ENCODE measurements around the gene TWSG1.

The TWSG1 gene

DNA sequence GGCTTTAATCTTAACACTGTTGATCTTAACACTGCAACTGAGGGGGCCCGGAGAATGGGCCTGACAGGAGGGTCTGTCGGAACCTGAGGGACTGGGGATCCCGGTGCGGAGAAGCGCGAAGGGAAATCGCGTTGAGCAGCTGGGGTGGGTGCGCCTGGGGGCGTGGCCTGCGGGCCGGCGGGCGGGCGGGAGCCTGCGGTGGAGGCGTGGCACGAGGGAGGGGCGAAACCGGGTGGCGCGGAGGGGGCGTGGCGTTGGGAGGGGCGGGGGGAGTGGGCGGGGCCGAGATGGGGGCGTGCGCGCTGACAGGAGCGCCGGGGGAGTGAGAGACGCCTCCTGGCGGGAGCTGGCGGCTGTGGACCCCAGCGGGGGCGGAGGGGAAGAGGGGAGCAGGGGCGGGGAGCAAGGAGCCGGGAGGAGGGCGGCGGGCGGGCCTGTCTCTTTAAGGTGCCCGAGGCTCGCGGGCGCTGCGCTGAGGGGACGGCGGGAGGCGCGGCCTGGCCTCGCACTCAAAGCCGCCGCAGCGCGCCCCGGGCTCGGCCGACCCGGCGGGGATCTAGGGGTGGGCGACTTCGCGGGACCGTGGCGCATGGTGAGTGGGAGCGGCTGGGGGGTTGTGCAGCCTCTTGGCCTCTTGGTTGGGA is at the start of gene TWSG1:
TWSG1 (plus strand) TSS at position 445 of the 644 bp plus-strand sequence. CDS start 2,457 bp downstream, outside the sequence.
- peak; percentile 82 to 89 for DNase-seq

DNA sequence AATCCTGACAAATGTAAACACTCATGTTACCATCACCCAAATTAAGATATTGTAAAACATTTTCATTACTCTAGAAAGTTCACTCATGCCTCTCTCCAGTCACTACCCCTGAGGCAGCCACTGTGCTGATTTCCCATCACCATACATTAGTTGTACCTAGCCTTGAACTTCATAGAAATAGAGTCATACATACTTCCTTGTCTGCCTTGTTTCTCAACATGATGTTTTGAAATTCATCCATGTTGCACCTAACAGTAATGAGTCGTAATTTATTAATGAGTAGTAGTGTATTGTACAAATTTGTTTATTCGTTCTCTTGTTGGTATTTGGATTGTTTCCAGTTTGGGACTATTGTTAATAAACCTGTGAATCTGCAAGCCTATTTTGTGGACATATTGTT is 49.0 kb upstream of the TWSG1 start:
- no peak for DNase-seq

- DNase-seq: no peak
These were observed 47.5 kb upstream of the TWSG1 start for GRCh38 chr18:9287036-9287435.

- no peak for DNase-seq
These were observed 44.9 kb upstream of the TWSG1 start for GRCh38 chr18:9289698-9290097.

DNA sequence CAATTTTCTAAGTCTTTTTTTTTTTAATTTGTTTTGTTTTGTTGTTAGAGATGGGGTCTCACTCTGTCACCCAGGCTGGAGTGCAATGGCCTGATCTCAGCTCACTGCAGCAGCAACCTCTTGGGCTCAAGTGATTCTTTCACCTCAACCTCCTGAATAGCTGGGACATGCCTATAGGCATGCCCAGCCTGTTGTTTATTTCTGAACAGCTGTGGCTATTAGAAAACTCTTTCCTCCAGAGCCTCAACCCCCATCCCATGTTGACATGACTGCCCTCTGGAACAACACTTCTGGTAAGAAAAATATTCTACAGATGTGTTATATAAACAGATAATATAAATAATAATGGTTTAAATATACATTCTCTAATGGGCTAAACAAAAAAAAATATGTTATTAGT is 44.4 kb upstream of the TWSG1 start:
- DNase-seq: no peak

DNA sequence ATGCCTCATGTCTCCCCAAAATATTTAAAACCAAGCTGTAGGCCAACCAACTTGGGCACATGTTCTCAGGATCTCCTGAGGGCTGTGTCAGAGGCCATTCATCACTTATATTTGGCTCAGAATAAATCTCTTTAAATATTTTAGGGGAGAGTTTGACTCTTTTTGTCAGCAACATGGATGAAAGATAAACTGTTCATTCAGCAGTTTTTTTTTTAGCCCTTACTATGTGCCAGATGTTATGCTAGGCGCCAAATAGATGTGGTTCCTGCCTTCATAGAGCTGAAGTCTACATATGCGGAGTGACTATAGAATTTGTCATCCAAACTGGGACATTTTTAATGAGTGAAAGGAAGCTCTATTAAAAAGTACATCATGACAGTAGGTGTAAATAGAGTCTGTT is 42.5 kb upstream of the TWSG1 start:
- no peak for DNase-seq

DNA sequence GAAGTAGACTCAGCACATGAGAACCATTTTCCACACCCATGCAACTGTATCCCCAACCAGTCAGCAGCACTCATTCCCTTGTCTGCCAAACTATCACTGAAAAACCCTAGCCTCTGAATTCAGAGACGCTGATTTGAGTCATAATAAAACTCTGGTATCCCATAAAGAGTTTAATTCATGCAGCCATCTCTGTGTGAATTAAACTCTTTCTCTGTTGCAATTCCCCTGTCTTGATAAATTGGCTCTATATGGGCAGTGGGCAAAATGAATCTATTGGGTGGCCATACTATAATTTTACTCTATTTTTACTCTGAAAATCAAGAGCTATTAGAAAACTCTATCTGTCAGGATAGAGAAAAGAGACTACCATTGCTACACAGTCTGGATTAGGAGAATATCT is 40.6 kb upstream of the TWSG1 start:
- DNase-seq: no peak

DNA sequence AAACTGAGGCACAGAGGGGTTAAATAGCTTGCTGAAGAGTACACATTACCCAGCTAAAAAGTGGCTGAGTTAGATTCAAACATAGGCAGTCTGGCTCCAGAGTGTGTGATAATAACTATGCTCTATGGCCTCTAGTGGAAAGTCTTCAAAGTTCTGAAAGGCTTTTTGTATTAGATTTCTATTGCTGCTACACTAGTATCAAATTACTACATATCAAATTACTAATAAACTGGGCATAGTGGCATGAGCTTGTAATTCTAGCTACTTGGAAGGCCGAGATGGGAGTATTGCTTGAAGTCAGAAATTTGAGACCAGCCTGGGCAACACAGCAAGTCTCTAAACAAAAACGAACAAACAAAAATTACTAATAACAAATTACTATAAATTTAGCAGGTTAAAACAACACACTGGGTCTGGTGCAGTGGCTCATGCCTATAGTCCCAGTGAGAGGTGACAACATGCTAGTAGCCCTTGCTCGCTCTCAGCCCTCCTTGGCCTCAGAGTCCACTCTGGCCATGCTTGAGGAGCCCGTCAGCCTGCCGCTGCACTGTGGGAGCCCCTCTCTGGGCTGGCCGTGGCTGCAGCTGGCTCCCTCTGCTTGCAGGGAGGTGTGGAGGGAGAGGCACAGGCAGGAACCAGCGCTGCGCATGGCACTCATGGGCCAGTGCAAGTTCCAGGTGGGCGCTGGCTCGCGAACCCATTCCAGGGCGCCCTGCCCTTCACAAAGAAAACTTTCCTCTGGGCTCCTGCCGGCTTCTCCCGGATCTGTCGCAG is 38.2 kb upstream of the TWSG1 start:
- no peak for DNase-seq

DNA sequence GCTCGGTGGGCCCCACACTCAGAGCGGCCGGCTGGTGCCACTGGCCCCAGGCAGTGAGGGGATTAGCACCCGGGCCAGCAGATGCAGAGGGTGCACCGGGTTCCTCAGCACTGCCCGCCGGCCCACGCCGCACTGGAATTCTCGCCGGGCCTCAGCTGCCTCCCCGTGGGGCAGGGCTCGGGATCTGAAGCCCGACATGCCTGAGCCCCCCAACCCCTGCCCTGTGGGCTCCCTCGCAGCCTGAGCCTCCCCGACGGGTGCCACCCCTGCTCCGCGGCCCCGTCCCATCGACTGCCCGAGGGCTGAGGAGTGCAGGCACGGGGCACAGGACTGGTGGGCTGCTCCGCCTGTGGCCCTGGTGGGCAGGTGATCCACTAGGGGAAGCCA is 37.6 kb upstream of the TWSG1 start:
- DNase-seq: no peak

DNA sequence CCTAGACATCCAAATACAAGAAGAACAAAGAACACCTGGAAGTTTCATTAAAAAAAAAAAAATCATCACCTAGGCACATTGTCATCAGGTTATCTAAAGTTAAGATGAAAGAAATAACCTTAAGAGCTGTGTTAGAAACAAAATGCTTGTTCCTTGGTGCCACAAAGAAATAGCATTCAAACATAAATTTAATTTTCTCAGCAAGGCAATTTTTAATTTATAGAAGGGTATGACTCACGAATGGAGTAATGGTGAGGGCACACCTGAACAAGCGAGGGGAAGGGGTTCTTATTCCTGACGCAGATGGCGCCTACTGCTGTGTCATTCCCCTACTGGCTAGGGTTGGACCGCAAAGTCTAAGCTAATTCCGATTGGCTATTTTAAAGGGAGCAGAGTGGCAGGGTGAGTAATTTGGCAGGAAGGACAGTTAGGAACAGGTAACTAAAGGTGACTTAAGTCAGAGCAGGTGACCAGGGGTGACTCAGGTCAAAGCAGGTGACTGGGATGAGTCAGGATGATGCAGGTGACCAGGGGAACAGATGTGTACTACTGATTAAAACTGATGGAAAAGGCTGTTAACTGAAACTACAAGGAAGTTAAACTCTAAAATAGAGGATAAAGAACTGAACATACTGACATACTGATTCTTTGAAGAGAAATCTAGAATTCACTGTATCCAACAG is 30.0 kb upstream of the TWSG1 start:
- DNase-seq: no peak

- no peak for DNase-seq
These were observed 15.2 kb upstream of the TWSG1 start for GRCh38 chr18:9319333-9319732.

DNA sequence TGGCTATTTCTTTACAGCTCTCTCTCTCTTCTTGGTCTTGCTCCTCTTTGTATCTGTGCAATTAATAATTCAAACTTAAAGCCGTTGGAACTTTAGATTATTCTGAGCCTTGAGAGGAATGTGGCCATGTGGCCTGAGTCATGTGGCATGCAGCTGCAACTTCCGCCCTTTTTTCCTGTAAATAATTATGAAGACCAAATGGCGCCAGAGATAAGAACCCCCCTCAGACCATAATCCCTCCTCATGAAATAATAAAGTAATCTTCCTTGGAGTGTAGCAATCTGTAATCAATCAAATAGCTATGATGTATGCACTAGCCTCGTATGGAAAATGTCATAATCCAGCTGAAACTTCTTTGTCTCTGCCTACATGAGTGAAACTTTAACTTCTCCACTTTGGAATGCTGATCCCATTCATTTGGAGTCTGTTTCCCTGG is 13.5 kb upstream of the TWSG1 start:
- no peak for DNase-seq

GRCh38 chr18:9321736-9322135 is 12.8 kb upstream of the TWSG1 start:
- DNase-seq: no peak

- no peak for DNase-seq
These were observed 11.8 kb upstream of the TWSG1 start for GRCh38 chr18:9322744-9323143.

DNA sequence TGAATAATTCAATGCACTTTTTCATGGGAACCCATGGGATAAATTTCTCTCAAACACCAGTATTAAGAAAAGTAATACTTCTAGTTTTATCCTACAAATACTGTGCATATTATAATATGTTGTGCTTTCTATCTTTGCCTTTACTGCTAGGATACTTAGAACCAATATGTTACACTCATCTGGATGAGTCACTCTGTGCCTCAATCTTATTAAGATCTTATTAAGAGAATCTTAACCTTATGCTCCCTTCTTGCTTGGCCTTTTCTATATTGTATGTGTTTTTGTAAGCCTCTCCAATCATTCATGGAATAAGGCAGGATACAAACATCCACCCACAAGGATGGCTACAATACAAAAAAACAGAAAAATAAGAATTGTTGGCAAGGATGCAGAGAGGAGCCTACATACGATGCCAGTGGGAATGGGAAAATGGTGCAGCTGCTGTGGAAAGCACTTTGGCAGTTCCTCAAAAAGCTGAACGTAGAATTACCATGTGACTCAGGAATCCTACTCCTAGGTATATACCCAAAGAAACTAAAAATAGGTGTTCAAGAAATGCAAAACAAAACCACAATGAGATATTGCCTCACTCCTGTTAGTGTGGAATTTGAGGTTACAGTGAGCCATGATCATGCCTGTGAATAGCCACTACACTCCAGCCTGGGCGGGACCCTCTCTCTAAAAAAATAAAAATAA is 10.7 kb upstream of the TWSG1 start:
- DNase-seq: no peak

- DNase-seq: no peak
These were observed 8.9 kb upstream of the TWSG1 start for GRCh38 chr18:9325716-9326115.

GRCh38 chr18:9328776-9329175 is 5.8 kb upstream of the TWSG1 start:
- DNase-seq: no peak

DNA sequence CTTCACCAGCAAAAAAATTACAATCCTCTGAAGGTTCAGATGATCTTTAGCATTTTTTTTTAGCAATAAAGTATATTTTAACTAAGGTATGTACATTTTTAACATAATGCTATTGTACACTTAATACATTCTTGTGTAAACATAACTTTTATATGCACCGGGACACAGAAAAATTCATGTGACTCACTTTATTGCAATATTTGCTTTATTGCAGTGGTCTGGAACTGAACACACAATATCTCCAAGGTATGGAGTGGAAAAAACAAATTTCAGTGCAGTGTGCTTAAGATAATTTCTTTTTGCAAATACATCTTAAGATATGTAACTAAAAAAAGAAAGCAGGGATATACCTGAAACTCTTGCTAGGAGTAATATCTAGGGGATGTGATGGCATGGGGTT is 5.1 kb upstream of the TWSG1 start:
- no peak for DNase-seq

DNA sequence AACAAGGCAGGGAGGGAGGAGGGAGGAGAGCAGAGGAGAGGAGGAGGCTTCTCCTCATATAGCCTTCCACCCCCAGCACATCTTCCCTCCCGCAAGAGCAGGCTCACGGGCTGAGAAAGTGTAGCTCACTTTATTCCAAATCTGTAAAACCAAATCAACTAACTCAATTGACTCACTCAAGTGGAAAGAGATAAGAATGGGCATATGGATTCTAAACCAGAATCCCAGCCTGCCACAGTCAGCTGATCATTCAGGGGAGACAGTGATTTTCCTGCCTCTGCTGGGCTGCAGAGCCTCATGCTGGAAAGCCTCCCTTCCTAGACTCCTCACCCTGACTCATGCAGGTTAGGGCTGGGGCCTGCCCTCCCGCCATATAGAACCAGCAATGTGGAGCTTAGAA is 4.2 kb upstream of the TWSG1 start:
- DNase-seq: no peak

DNA sequence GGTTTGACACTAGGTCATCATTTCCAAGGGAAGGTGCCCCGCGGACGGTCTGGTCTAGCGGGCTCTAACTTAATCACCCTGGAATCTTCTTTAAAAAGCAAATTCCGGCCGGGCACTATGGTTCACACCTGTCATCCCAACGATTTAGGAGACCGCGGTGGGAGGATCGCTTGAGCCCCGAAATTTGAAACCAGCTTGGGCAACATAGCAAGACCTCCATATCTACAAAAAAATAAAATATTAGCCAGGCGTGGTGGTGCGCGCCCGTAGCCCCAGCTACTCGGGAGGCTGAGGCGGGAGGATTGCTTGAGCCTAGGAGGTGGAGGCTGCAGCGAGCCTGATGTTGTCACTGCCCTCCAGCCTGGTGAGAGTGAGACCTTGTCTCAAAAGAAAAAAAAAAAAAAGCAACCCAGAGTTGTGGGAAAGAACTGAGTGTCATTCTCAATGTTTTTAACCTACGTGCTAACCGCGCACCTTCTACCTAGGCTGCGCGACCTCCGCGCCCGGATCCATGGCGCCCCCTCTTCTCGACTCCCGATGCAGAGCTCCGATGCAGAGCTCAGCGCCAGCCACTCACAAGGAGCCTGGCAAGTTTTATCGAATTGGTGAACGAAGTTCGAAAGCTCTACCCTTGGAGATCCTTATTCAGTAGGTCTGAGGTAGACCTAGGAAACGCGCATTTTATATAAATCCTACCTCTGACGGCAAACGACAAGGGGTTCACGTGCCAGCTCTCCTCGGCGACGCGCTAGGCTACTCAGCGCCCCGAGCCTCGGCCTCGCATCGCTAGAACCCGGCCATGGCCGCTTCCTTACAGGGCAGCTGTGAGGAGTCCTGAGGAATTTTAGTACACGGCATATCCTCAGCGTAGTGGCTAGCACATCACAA is 888 bp upstream of the TWSG1 start:
- no peak for DNase-seq

GRCh38 chr18:9334973-9335696 is 562 bp downstream of the TWSG1 start:
- DNase-seq: peak; percentile 25 to 33

DNA sequence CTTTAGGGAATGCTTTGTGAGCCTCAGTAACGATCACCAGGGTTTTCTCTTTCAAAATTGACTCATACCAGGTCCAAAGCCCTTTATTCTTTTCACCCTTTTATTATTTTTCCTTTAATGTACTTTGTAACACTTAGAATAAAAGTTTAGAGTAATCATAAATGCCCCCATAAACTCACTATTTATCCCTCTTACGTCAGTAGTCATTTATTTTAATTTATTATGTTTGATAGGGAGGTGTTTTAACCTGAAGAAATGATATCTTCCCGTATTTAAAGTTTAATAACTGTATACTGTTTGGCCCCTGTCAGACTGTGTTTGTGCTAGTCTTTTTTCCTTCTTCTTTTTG is 1.1 kb downstream of the TWSG1 start:
- DNase-seq: no peak
